ENCODE data around the gene ANKS1A.

DNA sequence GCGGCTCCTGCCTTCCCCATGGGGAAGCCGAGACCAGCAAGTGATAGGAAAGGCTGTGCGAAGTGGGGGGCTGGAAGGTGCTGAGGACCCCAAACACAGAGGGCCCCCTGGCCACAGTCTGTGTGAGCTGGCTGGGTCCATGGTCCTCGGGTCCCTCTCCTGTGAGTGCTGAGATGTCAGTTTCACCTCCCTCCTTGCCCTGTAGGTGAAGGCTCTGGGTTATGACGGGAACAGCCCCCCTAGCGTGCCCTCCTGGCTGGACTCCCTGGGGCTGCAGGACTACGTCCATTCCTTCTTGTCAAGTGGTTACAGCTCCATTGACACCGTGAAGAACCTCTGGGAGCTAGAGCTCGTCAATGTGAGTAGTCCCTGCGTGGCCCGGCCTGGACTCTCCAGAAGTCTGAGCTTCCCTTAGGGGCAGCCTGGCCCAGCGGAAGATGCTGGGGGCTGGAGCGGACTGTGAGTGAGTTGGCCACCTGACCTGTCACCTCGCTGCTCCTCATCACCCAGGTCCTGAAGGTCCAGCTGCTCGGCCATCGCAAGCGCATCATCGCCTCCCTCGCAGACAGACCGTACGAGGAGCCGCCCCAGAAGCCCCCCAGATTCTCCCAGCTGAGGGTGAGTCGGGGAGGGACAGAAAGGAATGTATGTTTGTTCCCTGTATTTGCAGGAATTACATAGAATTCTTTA lies 190.4 kb downstream of the ANKS1A start:
- TF ChIP-seq EZH2 (IDR thresholded peaks at IDR 0.05; ENCODE audit: insufficient read depth, poor library complexity, severe bottlenecking) = no peak
- TF ChIP-seq EZH2phosphoT487 (IDR thresholded peaks at IDR 0.05; ENCODE audit: insufficient read depth, low read depth) = no peak
